B cell (primary cell): ENCODE measurements around the gene SLC30A9. TPM values are rescaled to one million over a fixed set of nuclear protein-coding genes. Genes with fewer than 3 reads are reported as not detected.

Source experiments
- ATAC-seq: fragments of 200-7000 bp; cut with Tn5 transposase; one replicate; pipeline ENCODE4 v1.10.0; 2021; ENCODE audit warnings: low read depth, mild to moderate bottlenecking, moderate number of reproducible peaks, moderate library complexity
- CTCF ChIA-PET: fragments of 350-600 bp; sonication (Branson Sonifier 250); formaldehyde crosslinking; loops from one replicate; lab custom pipeline; 2021; ENCODE audit warnings: antibody characterized with exemption, inconsistent platforms; lab: Charles Lee
- POLR2A ChIA-PET: fragments of 350-600 bp; sonication (Branson Sonifier 250); formaldehyde crosslinking; loops from one replicate; lab custom pipeline; 2021; ENCODE audit warnings: antibody characterized with exemption; lab: Charles Lee
- DNase-seq: peaks from one replicate; pipeline ENCODE4 v3.0.0; 2013
- H2AFZ ChIP-seq: 2 replicates; pipeline ENCODE4 v1.6.1; 2012; ENCODE audit warnings: mild to moderate bottlenecking, low read depth, low read length; ENCODE audit not compliant: insufficient read depth, poor library complexity, severe bottlenecking
- H3K27ac ChIP-seq, 2 donors: 1 replicate in 1 of 2; 2 replicates in 1 of 2; pipeline ENCODE4 v1.5.1; 2012 to 2013; ENCODE audit warnings: low read length in 2 of 2, mild to moderate bottlenecking in 2 of 2, moderate library complexity in 1 of 2
- H3K27me3 ChIP-seq, 4 experiments: fragments of 200-600 bp in 1 of 4; sonication (generic) in 1 of 4; replicated peaks in 1 of 4; 1 replicate in 2 of 4; 2 replicates in 2 of 4; pipeline versions ENCODE4 v1.6.1 to v1.7.0; 2013 to 2016; ENCODE audit warnings: low read length in 3 of 4, mild to moderate bottlenecking in 2 of 4, mixed read lengths in 1 of 4, moderate library complexity in 1 of 4; ENCODE audit not compliant: insufficient read depth in 4 of 4, control insufficient read depth in 3 of 4; ENCODE audit errors: control extremely low read depth in 1 of 4
- H3K36me3 ChIP-seq, 2 experiments: replicated peaks in 1 of 2; 1 replicate in 1 of 2; 2 replicates in 1 of 2; pipeline versions ENCODE4 v1.6.1 to v1.7.1; 2013; ENCODE audit warnings: low read length in 1 of 2; ENCODE audit not compliant: insufficient read depth in 2 of 2, control insufficient read depth in 1 of 2; ENCODE audit errors: control extremely low read depth in 1 of 2, extremely low read depth in 1 of 2
- H3K4me1 ChIP-seq, 2 donors: fragments of 200-600 bp in 1 of 2; sonication (generic) in 1 of 2; 1 replicate in 1 of 2; 2 replicates in 1 of 2; pipeline versions ENCODE4 v1.5.1 to v1.6.1; 2013 to 2017; ENCODE audit warnings: low read length in 2 of 2; ENCODE audit not compliant: control insufficient read depth in 2 of 2, insufficient read depth in 2 of 2
- H3K4me2 ChIP-seq: replicated peaks from 2 replicates; pipeline ENCODE3; 2012; ENCODE audit warnings: mild to moderate bottlenecking, low read depth, low read length; ENCODE audit not compliant: poor library complexity, severe bottlenecking
- H3K4me3 ChIP-seq, 5 experiments: fragments of 200-600 bp in 1 of 5; sonication (generic) in 1 of 5; 1 replicate in 3 of 5; 2 replicates in 2 of 5; pipeline versions ENCODE4 v1.5.1 to v1.7.0; 2011 to 2016; ENCODE audit warnings: low read length in 4 of 5, mild to moderate bottlenecking in 4 of 5, low read depth in 2 of 5, control low read depth in 1 of 5, moderate library complexity in 1 of 5; ENCODE audit not compliant: insufficient read depth in 1 of 5; ENCODE audit errors: control extremely low read depth in 1 of 5, extremely low read depth in 1 of 5
- H3K79me2 ChIP-seq: fragments of 200-600 bp; sonication (generic); one replicate; pipeline ENCODE4 v1.6.0; 2016; ENCODE audit warnings: low read length; ENCODE audit not compliant: control insufficient read depth, insufficient read depth
- H3K9ac ChIP-seq: fragments of 200-600 bp; sonication (generic); 2 replicates; pipeline ENCODE4 v1.6.1; 2017; ENCODE audit warnings: mild to moderate bottlenecking, low read length, moderate library complexity
- H3K9me3 ChIP-seq, 3 donors: one replicate each; pipeline versions ENCODE4 v1.6.1 to v1.7.1; 2013; ENCODE audit warnings: low read length in 2 of 3; ENCODE audit not compliant: control insufficient read depth in 2 of 3, insufficient read depth in 1 of 3; ENCODE audit errors: control extremely low read depth in 1 of 3
- H4K20me1 ChIP-seq: 2 replicates; pipeline ENCODE4 v1.6.0; 2012; ENCODE audit warnings: mild to moderate bottlenecking, low read length; ENCODE audit not compliant: insufficient read depth, control insufficient read depth, poor library complexity, severe bottlenecking
- H3K27ac Mint-ChIP-seq: one replicate; pipeline ENCODE4 v1.8.0; 2021; ENCODE audit warnings: mixed read lengths
- H3K27me3 Mint-ChIP-seq: one replicate; pipeline ENCODE4 v1.8.0; 2021; ENCODE audit warnings: mixed read lengths
- H3K4me1 Mint-ChIP-seq: one replicate; pipeline ENCODE4 v1.8.0; 2021; ENCODE audit warnings: mixed read lengths
- H3K4me3 Mint-ChIP-seq: one replicate; pipeline ENCODE4 v1.8.0; 2021; ENCODE audit warnings: mixed read lengths
- H3K9me3 Mint-ChIP-seq: one replicate; pipeline ENCODE4 v1.8.0; 2022; ENCODE audit warnings: mixed read lengths; ENCODE audit not compliant: insufficient read depth
- CTCF ChIP-seq: fragments of 200-600 bp; IDR thresholded peaks from one replicate; pipeline ENCODE4 v1.8.0; 2022; ENCODE audit warnings: antibody characterized with exemption, mild to moderate bottlenecking
- EZH2 ChIP-seq: IDR thresholded peaks from 2 replicates; pipeline ENCODE4 v1.6.1; 2012; ENCODE audit warnings: borderline replicate concordance, low read depth, mild to moderate bottlenecking, moderate library complexity, low read length; ENCODE audit not compliant: insufficient read depth, poor library complexity, severe bottlenecking
- WGBS: methylation state at CpG from one replicate; pipeline ENCODE4 v1.1.5; 2013; ENCODE audit warnings: missing lambda C conversion rate; ENCODE audit not compliant: insufficient coverage; 5-methylcytosine and 5-hydroxymethylcytosine counted together
- intact Hi-C: fragments of 100-400 bp; cut with micrococcal nuclease; formaldehyde crosslinking; loops from one replicate; pipeline ENCODE4 v1.10.0; 2022
- polyA plus RNA-seq: library from polyadenylated mRNA; depleted of rRNA; stranded (reverse); fragments of >200 nt; gene quantifications from 2 replicates; pipeline ENCODE4 v1.2.3, GENCODE V29; 2012
- total RNA-seq, 2 donors: library from RNA; stranded (reverse); fragments of 120-200 nt in 1 of 2; gene quantifications; 1 replicate in 1 of 2; 2 replicates in 1 of 2; pipeline versions ENCODE4 v1.2.3 to v1.2.4, GENCODE V29; 2013 to 2022

The SLC30A9 gene
- total and polyA plus RNA-seq, 2 donors (not counting 1 experiment from before 2014, with no cell fraction given): 9.9 to 37.0 TPM

GRCh38 chr4:42101446-42101975, 111.2 kb downstream of the SLC30A9 start:
- H3K9ac ChIP-seq: no peak overlapping the region
- no peaks in the 10 kb centered on the region for H3K4me1 Mint-ChIP-seq
- H2AFZ ChIP-seq: no peak overlapping the region
- ATAC-seq (no peak), DNase-seq (no peak)
- no peaks in the 10 kb centered on the region for H4K20me1 ChIP-seq
- no peaks in the 10 kb centered on the region for H3K79me2 ChIP-seq
- CTCF ChIA-PET: no interaction called here
- H3K36me3 ChIP-seq: peaks cover 1 to 5% of the 10 kb centered on the region in 2 experiments
- H3K4me1 ChIP-seq: no peaks in the 10 kb centered on the region
- H3K27me3 ChIP-seq: no peaks in the 10 kb centered on the region
- H3K4me2 ChIP-seq: no peak overlapping the region
- H3K27ac Mint-ChIP-seq: no peak overlapping the region
- no peak overlapping the region for H3K4me3 ChIP-seq
- POLR2A ChIA-PET: no interaction called here
- H3K27ac ChIP-seq: no peak overlapping the region
- intact Hi-C loops: no loop called here
- 98% methylated on average over 5 of the region's 8 CpGs for WGBS
- TF ChIP-seq EZH2: no peak
- H3K27me3 Mint-ChIP-seq: no peaks in the 10 kb centered on the region
- no peaks in the 10 kb centered on the region for H3K9me3 Mint-ChIP-seq
- no peak overlapping the region for H3K4me3 Mint-ChIP-seq
- peaks cover 0 to 3% (median 0%) of the 10 kb centered on the region in 3 donors for H3K9me3 ChIP-seq

- Histone ChIP-seq H3K79me2 (no peaks in the 10 kb centered on the region), H4K20me1 (no peaks in the 10 kb centered on the region), H3K36me3 (peaks cover 1 to 5% of the 10 kb centered on the region in 2 experiments), H3K4me3 (no peak overlapping the region), H3K27me3 (no peaks in the 10 kb centered on the region), H3K9me3 (peaks cover 0 to 6% (median 0%) of the 10 kb centered on the region in 3 donors), H3K4me2 (no peak overlapping the region), H2AFZ (no peak overlapping the region), H3K4me1 (no peaks in the 10 kb centered on the region), H3K9ac (no peak overlapping the region), H3K27ac (no peak overlapping the region)
- intact Hi-C loops: no loop called here
- no CpG with 5 or more reads among the region's 2 CpGs for whole genome bisulfite sequencing
- TF ChIP-seq EZH2 (no peak), CTCF (no peak)
- ChIA-PET CTCF (no interaction called here), POLR2A (no interaction called here)
- H3K9me3 Mint-ChIP-seq: peaks cover 5% of the 10 kb centered on the region
- H3K27me3 Mint-ChIP-seq: no peaks in the 10 kb centered on the region
- ATAC-seq: no peak
- no peak overlapping the region for H3K4me3 Mint-ChIP-seq
- DNase-seq: no peak
- no peaks in the 10 kb centered on the region for H3K4me1 Mint-ChIP-seq
- H3K27ac Mint-ChIP-seq: no peak overlapping the region
These were observed 114.2 kb downstream of the SLC30A9 start for GRCh38 chr4:42104521-42104920.
